DND-41 (cell line): ENCODE results near the gene DENND1A.

Experiments
- ATAC-seq: fragments of 200-7000 bp; cut with Tn5 transposase; 3 replicates; pipeline ENCODE4 v1.9.1; 2021; ENCODE audit warnings: low read depth; ENCODE audit not compliant: insufficient read depth
- DNase-seq: peaks from one replicate; pipeline ENCODE4 v3.0.0-alpha.2; 2020
- H2AFZ ChIP-seq: 2 replicates; pipeline ENCODE4 v1.6.0; 2012; ENCODE audit warnings: low read depth, low read length
- H3K27ac ChIP-seq: 2 replicates; pipeline ENCODE4 v1.5.1; 2012; ENCODE audit warnings: low read length, inconsistent platforms
- H3K27me3 ChIP-seq: fragments of 200-600 bp; sonication (generic); 2 replicates; pipeline ENCODE4 v1.6.0; 2012; ENCODE audit warnings: low read length, mild to moderate bottlenecking, inconsistent platforms; ENCODE audit not compliant: insufficient read depth, poor library complexity
- H3K36me3 ChIP-seq: 2 replicates; pipeline ENCODE4 v1.5.1; 2012; ENCODE audit warnings: low read length, inconsistent platforms; ENCODE audit not compliant: insufficient read depth
- H3K4me1 ChIP-seq: 2 replicates; pipeline ENCODE4 v1.5.1; 2012; ENCODE audit warnings: mild to moderate bottlenecking, low read length; ENCODE audit not compliant: insufficient read depth
- H3K4me2 ChIP-seq: 2 replicates; pipeline ENCODE4 v1.6.0; 2012; ENCODE audit warnings: mild to moderate bottlenecking, moderate library complexity, low read length, inconsistent platforms; ENCODE audit not compliant: insufficient read depth
- H3K4me3 ChIP-seq, 2 experiments: fragments of 200-600 bp in 1 of 2; shearing (Covaris generic) in 1 of 2; 2 replicates each; pipeline ENCODE4 v1.5.1; 2012 to 2016; ENCODE audit warnings: inconsistent platforms in 2 of 2, low read length in 2 of 2, mild to moderate bottlenecking in 2 of 2, low read depth in 1 of 2, moderate library complexity in 1 of 2
- H3K79me2 ChIP-seq: 2 replicates; pipeline ENCODE4 v1.6.0; 2012; ENCODE audit warnings: low read length, inconsistent platforms; ENCODE audit not compliant: insufficient read depth
- H3K9ac ChIP-seq: 2 replicates; pipeline ENCODE4 v1.6.0; 2012; ENCODE audit warnings: low read depth, mild to moderate bottlenecking, inconsistent platforms, low read length, moderate library complexity
- H3K9me3 ChIP-seq: 2 replicates; pipeline ENCODE4 v1.5.1; 2012; ENCODE audit warnings: low read length, moderate library complexity, mild to moderate bottlenecking, inconsistent platforms; ENCODE audit not compliant: insufficient read depth, severe bottlenecking
- H4K20me1 ChIP-seq: 2 replicates; pipeline ENCODE4 v1.6.0; 2012; ENCODE audit warnings: low read length; ENCODE audit not compliant: insufficient read depth
- CTCF ChIP-seq: IDR thresholded peaks from 2 replicates; pipeline ENCODE4 v1.5.1; 2012; ENCODE audit warnings: borderline replicate concordance, low read length, moderate library complexity, mild to moderate bottlenecking; ENCODE audit not compliant: poor library complexity, severe bottlenecking; ENCODE audit errors: extremely low read depth
- EZH2 ChIP-seq: IDR thresholded peaks from 3 replicates; pipeline ENCODE4 v1.6.1; 2012; ENCODE audit warnings: borderline replicate concordance, low read depth, mild to moderate bottlenecking, moderate library complexity, low read length, inconsistent platforms; ENCODE audit not compliant: severe bottlenecking

DENND1A gene

GRCh38 chr9:123397975-123398374 lies 532.0 kb downstream of the DENND1A start:
- no peaks in the 10 kb centered on the region for H3K4me1 ChIP-seq
- no peak overlapping the region for H3K9ac ChIP-seq
- no peak overlapping the region for H3K27ac ChIP-seq
- no peak for ATAC-seq
- H3K4me2 ChIP-seq = no peak overlapping the region
- H3K79me2 ChIP-seq = no peaks in the 10 kb centered on the region
- no peaks in the 10 kb centered on the region for H3K36me3 ChIP-seq
- TF ChIP-seq EZH2 = no peak
- no peak for TF ChIP-seq CTCF
- no peak overlapping the region for H3K4me3 ChIP-seq
- H2AFZ ChIP-seq = no peak overlapping the region
- no peaks in the 10 kb centered on the region for H4K20me1 ChIP-seq
- no peaks in the 10 kb centered on the region for H3K9me3 ChIP-seq
- DNase-seq = no peak
- H3K27me3 ChIP-seq = no peaks in the 10 kb centered on the region

- Histone ChIP-seq H4K20me1 (no peaks in the 10 kb centered on the region), H3K9me3 (no peaks in the 10 kb centered on the region), H3K36me3 (no peaks in the 10 kb centered on the region), H3K9ac (no peak overlapping the region), H3K4me3 (no peak overlapping the region), H3K27ac (no peak overlapping the region), H3K4me2 (no peak overlapping the region), H2AFZ (no peak overlapping the region), H3K79me2 (no peaks in the 10 kb centered on the region), H3K4me1 (no peaks in the 10 kb centered on the region), H3K27me3 (no peaks in the 10 kb centered on the region)
- TF ChIP-seq EZH2 (no peak), CTCF (no peak)
- DNase-seq (no peak), ATAC-seq (no peak)
These were observed 534.0 kb downstream of the DENND1A start for GRCh38 chr9:123395689-123396511.

GRCh38 chr9:123395276-123395688 lies 534.6 kb downstream of the DENND1A start:
- TF ChIP-seq CTCF (no peak), EZH2 (no peak)
- Histone ChIP-seq H4K20me1 (no peaks in the 10 kb centered on the region), H3K4me2 (no peak overlapping the region), H3K9me3 (no peaks in the 10 kb centered on the region), H3K79me2 (no peaks in the 10 kb centered on the region), H3K9ac (no peak overlapping the region), H3K27me3 (no peaks in the 10 kb centered on the region), H3K27ac (no peak overlapping the region), H3K4me3 (no peak overlapping the region), H3K36me3 (no peaks in the 10 kb centered on the region), H3K4me1 (no peaks in the 10 kb centered on the region), H2AFZ (no peak overlapping the region)
- no peak for ATAC-seq
- DNase-seq = no peak
